CD4-positive, alpha-beta T cell treated with Interleukin-21 for 1 hour (primary cell): ENCODE data around the gene SHISAL2B.
"Not testable (repeated sequence)": the region's sequence is repeated elsewhere in the genome, so short reads cannot be mapped to it uniquely, and the experiment has no call there.

Source experiments
- DNase-seq: peaks from one replicate; pipeline ENCODE4 v3.0.0-alpha.2; 2020

Gene SHISAL2B

DNA sequence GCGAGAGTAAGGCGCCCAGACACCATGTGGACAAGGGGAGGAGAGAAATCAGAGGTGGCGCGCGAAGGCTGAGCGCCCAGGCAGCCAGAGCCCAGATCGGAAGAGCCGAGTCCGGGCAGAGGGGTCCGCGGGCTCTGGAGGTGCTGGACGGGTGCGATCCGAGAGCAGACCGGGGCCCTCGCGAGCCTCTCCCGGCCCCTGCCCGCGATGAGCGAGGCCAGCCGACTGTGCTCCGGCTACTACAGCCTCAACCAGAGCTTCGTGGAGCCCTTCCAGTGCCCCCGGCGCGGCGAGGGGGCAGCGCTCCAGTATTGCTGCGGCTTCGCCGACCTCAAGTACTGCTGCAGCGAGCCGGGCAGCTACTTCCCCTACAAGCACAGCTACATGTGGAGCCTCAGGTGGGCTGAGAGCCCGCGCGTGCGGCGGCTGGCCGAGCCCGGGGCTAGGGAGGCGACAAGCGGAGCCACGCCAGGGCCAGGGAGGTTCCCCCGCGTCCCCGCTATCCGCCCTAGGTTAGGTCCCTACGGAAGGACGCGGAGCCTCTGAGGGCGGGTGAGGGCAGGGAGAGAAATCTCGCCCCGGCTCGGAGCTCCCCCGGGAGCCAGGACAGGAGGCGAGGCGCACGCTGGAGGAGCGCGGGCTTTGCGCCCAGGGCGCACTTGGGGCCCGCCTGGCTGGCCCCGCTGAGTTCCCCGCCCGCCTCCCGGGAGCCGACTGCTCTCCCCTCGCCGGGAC lies at the start of gene SHISAL2B:
Gene SHISAL2B, plus strand, starts transcription at position 87 of the 735 bp plus-strand sequence. Its CDS starts 121 bp downstream, at position 208.
- no peak for DNase-seq

DNA sequence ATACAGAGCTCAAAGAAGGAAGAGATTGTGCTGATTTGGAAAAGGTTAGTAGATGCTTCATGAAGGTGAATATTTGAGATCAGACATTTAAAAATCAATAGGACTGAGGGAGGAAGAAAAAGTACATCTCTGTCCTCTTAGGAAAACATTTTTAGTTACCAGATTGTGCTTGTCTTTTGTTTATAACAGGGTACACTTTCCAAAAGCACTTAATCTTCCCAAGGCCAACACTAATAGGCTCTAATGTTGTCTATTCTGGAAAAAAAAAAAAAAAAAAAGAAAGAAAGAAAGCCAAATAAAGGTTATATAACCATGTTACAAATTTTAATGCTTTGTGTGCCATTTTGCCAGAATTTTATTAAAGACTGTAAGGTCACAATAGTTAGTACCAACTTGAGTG lies 45.5 kb upstream of the SHISAL2B start:
- no peak for DNase-seq

DNA sequence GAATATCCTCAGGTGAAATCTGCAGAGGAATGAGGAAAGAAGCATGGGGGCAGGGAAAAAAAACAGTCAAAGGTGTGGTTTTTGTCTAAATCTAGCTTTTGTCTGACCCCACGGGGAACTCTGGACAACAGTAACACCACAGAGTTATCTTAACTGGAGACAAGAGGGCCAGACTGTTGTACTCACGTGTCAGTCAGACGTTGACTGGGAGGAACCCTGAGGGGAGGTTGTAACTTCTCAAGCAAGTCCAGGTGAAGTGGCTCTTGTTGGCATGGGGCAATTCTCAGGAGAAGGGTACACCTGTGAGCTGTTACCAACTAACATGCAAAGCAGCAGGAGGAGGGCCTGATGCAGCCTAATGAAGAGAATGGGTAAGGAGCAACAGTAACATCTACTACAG lies 44.1 kb upstream of the SHISAL2B start:
- DNase-seq: no peak

DNA sequence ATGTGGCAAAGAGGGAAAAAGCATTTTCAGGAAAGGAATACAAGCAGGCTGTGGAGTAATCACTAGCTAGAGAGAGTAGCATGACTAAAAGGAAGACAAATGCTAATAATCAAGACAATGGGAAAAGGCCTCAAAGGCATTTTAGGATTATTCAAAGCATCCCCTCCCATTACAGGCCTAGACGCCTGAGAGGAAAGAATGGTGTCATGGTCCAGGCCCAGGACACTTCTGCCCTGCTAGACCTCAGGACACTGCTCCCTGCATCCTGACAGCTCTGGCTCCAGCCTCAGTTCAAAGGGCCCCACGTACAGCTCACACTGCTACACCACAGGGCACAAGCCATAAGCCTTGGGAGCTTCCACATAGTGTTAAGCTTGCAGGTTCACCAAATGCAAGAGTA lies 40.8 kb upstream of the SHISAL2B start:
- no peak for DNase-seq

DNA sequence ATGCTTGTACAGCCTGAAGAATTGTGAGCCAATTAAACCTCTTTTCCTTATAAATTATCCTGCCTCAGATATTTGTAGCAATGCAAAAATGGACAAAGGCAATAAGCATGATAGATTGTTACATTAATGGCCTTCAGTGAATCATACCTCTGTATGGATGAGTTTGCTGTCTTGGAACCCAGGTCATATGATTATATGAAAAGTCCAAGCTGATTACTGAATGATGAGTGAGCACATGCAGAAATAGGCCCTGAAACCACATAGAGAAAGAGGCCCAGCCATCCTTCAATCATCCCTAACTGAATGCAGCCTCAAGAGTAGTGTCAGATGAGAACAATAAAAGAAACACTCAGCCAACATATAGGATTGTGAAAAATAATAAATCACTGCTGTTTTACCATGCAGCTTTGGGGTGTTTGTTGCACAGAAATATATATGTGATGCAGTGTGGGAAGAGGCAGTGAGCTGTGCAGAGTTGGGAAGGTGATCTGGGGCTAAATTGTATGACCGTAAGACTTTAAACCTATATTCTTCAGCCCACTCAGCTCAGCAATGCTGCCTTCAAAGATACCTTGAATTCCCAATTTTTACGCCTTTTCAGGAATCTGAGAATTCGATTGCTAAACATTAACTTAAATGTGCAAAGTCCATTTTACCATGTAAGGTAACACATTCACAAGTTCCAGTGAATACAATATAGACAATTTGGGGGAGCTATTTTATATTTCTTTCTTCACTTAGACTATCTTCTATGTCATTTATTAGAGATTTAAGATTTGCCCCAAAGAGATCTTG lies 36.3 kb upstream of the SHISAL2B start:
- no peak for DNase-seq

DNA sequence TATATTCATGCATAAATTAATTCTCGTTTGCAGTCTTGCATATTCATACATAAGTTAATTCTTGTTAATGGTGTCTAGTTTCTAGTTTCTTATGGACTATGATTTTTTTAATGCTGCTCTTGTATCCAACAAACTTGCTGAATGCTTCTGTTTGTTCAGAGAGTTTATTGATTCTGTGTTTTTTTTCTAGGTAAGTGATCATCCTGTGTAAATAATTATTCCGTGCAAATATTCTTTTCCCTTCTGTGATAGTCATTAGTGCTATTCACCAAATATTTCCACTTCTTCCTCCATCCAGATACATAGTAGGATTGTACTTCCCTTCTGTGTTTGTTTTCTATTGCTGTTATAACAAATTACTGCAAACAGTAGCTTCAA lies 35.8 kb upstream of the SHISAL2B start:
- DNase-seq: no peak

DNA sequence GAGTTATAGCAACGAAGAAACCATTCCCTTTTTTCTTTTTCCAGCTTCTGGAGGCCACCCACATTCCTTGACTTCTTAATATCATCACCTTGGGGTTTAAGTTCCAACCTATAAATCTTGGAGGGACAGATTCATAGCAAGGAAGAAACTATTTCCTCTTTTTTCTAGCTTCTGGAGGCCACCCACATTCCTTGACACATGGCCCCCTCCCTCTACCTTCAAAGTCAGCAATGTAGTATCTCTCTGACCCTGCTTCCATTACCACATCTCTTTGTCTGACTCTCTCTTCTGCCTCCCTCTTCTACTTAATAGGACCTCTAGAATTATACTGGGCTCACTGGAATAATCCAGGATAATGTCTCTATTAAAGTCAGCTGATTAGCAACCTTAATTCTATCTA lies 34.7 kb upstream of the SHISAL2B start:
- no peak for DNase-seq

DNA sequence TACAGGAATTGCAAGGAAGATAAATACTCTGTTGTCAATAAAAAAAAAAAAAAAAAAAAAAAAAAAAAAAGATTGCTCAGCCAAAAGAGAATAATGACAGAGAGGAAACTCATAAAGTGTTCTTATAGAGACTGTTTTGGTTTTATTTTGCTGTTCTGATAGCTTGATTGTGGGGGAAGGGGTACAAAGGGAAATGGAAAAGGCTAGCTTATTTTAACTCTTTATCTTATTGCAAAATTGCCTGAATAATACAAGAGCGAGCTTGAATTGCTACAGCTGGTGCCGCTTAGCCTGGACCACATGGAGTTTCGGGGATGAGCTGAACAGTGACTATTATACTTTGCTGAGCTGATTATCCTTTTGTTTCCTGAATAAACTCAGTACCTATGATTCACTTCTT lies 31.0 kb upstream of the SHISAL2B start:
- DNase-seq: no peak

DNA sequence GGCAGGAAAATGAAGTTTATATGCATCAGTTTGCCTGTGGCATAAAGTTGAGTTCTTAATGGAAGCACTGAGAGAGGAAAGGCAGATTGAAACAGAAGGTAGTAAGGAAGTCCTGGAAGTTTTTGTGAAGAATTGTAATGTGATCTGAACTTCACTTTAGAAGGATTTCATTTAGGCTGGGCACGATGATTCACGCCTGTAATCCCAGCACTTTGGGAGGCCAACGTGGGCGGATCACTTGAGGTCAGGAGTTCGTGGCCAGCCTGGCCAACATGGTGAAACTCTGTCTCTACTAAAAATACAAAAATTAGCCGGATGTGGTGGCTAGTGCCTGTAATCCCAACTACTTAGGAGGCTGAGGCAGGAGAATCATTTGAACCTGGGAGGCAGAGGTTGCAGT lies 27.1 kb upstream of the SHISAL2B start:
- not testable (repeated sequence) for DNase-seq

DNA sequence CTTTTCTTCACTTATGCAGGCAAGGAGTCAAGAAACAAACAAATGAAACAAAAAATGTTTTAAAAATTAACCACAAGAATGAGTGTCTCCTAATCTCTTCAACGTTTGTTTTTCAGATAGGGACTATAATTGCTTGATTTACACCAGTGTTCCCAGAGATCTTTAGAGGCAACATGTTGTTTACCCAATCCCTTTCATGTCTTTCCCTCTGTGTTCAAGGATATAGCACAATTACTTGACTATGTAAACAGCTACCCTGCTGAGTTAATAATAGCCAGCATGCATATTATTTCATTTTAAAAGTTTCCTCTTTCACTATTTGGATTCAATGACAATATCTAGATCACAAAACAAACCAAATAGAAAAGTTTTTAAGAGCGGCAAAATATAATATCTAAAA lies 25.1 kb upstream of the SHISAL2B start:
- no peak for DNase-seq

DNA sequence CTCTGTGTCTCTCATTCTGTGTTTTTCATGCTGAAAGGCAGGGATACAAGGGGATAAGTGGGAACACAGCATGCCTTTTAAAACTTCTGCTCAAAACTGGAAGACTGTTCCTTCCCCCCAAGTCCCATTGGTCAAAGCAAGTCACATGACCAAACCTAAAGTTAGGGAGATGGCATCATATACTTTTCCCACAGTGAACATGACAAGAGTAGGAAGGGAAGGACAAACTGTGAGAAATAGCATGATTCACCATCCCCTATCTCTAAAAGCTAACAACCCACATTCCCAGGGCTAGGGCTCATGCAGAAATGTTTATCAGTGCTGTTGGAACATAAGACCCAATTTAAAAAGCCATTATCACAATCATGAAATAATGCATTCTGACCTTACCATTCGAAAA lies 24.2 kb upstream of the SHISAL2B start:
- no peak for DNase-seq

DNA sequence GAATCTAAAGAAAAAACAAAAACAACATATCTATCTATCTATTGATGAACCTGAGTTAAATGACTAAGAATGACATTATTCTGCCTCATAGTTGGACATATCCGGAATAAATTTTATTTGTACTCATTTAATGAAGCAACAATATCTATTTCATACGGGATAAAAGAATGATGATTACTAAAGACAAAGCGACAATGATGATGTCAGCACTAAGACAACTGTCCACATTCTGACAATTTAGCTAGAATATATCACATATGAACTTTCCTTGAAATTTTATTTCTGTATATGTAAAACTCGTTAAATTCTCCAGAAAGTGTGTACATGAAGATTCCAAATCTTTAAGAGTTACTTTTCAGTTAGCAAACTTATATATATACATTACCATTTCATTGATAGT lies 23.2 kb upstream of the SHISAL2B start:
- DNase-seq: no peak

DNA sequence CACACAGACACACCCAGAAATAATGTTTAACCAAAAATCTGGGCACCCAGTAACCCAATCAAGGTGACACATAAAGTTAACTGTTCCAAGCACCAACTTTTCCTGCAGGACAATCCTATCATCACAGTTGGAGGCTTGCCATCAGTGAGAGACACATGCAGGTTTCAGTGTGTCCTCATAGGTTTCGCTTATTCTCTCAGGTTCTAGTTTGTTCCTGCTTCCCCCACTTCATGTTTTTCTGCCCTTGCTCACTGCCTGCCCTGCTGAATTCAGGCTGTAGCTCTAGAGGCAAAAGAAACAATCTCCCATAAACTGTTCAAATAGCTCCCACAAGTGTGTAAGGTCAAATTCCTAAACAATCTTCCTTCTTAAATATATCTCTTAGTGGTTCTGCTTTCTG lies 20.0 kb upstream of the SHISAL2B start:
- no peak for DNase-seq

DNA sequence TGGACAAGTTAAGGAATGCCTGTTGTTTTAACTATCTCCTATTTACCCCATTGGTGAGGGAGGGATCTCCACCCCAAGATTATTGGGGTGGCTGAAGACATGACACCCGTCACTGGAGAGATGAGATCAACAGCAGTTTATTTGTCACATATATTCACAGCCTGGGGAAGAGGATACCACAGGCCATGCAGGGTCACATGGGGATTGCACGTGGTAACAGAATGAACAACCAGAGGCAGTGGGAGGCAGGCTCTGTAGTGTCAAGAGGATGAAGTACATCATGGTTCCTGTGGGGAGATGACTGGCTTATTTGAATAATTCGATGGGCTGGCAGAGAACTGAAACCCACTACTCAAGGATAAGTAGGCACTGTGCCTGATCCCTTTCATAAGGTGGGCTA lies 18.6 kb upstream of the SHISAL2B start:
- no peak for DNase-seq

DNA sequence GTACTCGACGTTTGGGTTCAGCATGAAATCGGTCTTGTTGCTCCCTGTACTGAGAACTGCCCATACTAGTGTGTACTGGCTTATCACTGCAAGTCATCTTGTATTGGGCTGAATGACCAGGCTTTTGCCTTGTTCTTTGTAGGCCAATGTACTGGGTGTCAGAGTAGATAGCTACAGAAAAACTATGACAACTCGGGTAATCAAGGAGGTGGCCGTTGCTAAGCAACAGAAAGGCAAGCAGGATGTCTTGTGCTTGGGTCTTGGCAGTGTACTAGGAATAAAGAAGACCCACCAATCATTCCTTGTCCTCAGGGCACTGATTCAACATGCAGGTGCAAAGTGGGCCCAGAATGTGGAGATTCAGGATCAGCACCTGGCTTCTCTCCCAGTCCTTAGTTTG lies 11.9 kb upstream of the SHISAL2B start:
- no peak for DNase-seq

DNA sequence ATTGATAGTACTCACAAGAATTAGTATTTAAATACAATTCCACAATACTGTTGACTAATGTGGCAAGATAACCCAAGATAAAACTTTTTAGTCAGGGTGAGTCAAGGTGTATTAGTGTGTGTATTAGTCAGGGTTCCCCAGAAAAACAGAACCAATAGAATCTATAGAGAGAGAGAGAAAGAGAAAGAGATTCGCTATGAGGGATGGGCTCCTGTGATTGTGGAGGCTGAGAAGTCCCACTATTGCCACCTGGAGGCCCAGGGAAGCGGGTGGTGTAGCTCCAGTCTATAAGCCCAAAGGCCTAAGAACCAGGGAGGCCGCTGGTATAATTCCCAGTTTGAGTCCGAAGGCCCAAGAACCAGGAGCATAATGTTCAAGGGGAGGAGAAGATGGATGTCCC lies 10.0 kb upstream of the SHISAL2B start:
- no peak for DNase-seq

DNA sequence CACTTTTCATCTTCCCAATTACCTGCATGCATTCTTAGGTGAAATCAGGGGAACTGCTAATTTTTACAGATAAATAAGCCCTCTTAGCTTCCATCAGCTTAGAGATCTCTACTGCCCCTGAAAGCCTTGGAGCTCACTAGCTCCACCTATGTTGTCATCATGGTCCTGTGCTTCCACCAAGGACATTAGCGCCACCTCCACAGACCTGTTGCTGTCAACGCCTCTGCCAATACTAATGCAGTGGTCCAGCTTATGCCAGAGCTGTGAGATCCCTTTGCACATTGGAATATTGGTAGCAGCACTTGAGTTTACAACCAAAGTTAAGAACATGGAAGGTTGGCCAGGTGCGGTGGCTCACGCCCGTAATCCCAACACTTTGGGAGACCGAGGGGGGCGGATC lies 7.7 kb upstream of the SHISAL2B start:
- no peak for DNase-seq

DNA sequence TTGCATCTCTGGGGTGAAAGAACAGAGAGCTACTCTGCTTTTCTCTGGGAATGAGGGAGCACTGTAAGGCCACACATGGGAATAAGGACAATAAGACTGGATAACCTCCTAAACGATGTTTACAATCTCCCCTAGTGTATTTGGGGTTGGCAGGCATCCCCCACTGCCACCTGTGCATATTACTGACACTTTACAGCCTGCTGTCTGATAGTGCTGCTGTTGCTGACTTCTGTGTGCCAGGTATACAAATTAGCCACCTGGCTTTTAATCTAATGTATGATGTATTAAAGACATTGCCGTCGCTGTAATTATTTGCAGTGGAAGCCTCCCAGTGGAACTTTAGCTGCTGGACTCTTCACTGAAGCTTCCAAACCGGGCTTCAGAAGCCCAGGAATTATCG lies 4.4 kb upstream of the SHISAL2B start:
- DNase-seq: no peak

DNA sequence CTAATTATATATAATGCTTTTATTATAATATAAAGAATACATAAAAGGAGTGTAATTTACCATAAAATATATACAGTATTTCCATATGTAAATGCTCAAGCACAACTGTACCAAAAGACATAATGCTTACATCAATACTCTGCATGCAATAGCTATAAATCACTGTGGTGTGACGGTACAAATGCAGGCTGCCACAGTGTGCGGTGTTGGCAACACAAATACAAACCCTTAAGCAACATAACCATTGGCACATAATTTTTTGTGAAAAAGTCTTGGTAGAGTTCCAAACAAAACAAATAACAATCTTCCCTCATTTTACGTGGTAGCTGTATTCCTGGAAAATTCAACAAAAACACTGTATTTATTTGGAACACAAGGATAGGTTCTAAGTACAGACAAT lies 1.9 kb upstream of the SHISAL2B start:
- no peak for DNase-seq

DNA sequence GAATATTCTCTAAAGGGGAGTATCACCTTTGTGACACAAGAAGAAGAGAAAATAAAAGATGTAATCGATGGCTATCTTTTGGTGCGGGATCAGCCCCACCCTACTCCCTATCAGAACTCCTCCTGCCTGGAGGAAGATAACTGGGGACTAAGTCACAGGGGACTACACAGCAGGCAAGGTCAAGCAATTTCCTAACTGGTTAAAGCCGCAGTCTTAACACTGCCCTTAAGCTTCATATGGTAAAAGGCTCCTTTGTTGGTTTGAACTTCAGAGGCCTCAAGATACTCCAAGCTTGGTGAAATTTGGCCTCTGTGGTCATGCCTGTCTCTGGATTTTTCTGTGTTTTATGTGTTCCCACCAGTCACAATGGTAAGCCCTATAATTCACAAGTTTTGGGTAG lies 1.3 kb upstream of the SHISAL2B start:
- DNase-seq: no peak

DNA sequence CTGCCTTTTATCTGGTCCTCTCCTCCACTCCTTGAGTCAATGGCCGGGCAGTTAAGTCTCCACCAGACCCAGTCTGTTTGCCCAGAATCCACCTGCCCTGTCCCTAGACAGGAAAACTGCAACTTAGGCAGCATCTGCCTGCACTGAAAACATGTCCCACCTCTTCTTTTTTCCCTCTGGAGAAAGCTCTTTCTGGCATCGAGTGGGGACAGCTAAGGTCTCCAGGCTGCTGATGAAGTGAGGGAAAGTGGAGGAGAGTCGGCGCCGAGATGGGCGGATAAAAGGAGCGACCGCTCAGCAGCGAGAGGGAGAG lies 243 bp upstream of the SHISAL2B start:
- no peak for DNase-seq

DNA sequence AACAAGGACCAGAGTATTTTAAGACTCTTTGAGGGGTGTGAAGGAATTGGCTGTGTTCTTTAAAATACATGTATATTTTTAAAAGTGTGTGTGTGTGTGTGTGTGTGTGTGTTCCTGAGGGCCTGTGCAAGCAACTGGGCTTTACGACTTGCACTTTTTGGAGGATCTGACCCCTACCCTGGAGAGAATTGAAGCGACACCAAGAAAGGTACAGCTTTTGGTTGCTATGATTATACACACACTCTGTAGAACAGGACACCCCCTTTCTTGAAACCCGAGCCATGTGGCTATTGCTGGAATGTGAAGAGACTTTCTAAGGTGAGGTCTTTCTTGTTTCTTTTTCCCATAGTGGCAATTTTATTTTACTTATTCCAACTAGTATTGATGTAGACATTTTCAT lies 988 bp downstream of the SHISAL2B start:
- no peak for DNase-seq

DNA sequence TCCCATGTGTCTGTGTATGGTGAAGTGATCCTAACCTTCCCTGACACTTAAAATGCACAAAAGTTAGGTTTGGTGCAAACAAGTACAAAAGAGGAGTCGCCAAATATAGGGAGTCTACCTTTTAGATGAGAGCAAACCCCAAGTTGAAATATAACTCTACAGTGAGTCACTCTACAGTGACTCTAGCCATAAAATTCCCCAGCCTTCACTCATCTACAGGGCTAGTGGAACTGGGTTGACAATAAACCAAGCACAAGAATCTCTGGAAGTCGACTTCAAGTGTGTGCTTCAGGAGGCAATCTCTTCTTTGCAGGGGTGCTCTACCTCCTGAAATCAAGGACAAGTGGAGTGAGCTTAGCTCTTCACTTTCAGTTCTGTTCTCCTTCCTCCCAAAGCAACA lies 3.3 kb downstream of the SHISAL2B start:
- no peak for DNase-seq

DNA sequence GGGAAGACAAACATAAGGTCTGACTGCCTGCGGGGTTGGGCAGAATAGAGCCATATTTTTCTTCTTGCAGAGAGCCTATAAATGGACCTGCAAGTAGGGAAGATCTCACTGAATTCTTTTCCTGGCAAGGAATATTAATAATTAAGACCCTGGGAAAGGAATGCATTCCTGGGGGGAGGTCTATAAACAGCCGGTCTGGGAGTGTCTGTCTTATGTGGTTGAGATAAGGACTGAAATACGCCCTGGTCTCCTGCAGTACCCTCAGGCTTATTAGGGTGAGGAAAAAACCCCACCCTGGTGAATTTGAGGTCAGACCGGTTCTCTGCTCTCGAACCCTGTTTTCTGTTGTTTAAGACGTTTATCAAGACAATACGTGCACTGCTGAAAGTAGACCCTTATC lies 6.1 kb downstream of the SHISAL2B start:
- DNase-seq: not testable (repeated sequence)

DNA sequence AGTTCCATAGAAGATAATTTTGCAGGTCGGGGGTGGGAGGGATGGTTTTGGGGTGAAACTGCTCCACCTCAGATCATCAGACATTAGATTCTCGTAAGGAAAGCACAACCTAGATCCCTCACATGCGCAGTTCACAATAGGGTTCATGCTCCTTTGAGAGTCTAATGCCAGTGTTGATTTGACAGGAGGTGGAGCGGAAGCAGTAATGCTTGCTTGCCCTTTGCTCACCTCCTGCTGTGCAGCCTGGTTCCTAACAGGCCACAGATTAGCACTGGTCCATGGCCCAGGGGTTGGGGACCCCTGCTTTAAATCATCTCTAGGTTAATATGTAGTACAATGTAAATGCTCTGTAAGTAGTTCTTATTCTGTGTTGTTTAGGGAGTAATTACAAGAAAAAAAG lies 10.5 kb downstream of the SHISAL2B start:
- no peak for DNase-seq
